NCI-H2196 treated with DMSO at 0.1 percent for 48 hours (cell line): Measurements from ENCODE around the gene KRTAP20-4.

Source experiments
- DNase-seq: peaks from one replicate; lab custom pipeline; 2025; ENCODE audit not compliant: unreplicated experiment; lab: John Stamatoyannopoulos, UW

KRTAP20-4 gene

DNA sequence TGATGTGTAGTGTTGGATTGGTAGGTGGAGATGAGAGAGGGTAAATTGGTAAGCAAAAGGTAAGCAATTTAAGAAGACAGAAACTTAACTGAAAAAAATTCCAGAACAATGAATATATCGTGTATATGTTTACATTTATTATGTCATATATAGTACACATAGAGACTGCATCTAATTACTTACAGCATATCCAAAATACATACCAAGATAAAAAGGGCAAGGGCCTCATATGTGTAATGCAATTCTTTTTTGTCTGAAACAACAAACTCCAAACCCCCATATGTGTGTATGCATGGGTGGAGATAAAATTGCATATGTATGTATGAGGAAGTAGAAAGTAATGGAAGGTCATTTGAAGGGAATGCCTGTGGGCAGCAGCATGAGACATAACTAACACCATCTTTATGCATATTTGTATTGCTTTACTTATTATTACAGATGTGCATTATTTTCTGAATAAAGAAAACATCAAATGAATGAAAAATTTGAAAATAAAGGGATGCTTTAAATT lies 26.5 kb downstream of the KRTAP20-4 start:
- no peak for DNase-seq

DNA sequence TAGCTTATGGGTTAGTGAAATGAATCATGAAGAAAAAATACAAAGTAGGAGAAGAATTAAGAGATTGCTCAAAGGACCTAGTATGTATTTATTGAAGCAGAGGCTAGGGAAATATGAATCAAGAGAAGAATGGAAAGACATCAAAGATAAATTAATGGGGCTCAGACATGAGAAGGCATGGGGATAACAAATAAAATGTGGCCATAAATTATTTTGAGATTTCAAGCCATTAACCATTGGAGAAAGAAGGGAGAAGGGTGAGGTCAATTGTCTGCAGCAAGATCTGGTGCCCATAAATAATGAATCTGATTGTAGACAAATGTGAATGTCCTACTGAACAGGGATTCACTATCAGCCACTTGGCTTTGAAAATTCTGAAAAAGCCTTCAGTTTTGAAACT lies 32.5 kb downstream of the KRTAP20-4 start:
- DNase-seq, result no peak

DNA sequence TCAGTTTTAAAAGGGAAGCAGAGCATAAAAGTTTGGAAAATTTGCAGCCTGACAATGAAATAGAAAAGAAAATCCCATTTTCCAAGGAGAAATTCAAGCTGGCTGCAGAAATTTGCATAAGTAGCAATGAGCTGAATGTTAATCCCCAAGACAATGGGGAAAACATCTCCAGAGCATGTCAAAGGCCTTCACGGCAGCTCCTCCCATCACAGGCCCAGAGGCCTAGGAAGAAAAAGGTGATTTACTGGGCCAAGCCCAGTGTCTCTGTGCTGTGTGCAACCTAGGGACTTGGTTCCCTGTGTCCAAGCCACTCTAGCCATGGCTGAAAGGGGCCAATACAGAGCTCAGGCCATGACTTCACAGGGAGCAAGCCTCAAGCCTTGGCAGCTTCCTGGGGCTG lies 48.3 kb downstream of the KRTAP20-4 start:
- no peak for DNase-seq
